GM23248 (cell line): ENCODE results near the gene GDE1. TPM values are rescaled to one million over a fixed set of nuclear protein-coding genes. Genes with fewer than 3 reads are reported as not detected.

ENCODE experiments used
- DNase-seq: peaks from one replicate; pipeline ENCODE4 v3.0.0-alpha.2; 2015
- H2AFZ ChIP-seq: fragments of 200-600 bp; sonication (generic); 2 replicates; pipeline ENCODE4 v1.6.1; 2016; ENCODE audit warnings: antibody characterized with exemption
- H3F3A ChIP-seq: fragments of 200-600 bp; sonication (generic); 2 replicates; pipeline ENCODE4 v1.6.1; 2016; ENCODE audit warnings: mild to moderate bottlenecking, antibody characterized with exemption, mixed run types; ENCODE audit not compliant: insufficient read depth
- H3K27ac ChIP-seq: fragments of 200-600 bp; sonication (generic); 2 replicates; pipeline ENCODE4 v1.5.1; 2016; ENCODE audit warnings: mild to moderate bottlenecking
- H3K27me3 ChIP-seq: fragments of 200-600 bp; sonication (generic); replicated peaks from 2 replicates; pipeline ENCODE4 v1.6.1; 2016; ENCODE audit warnings: mild to moderate bottlenecking; ENCODE audit not compliant: insufficient read depth
- H3K36me3 ChIP-seq: fragments of 200-600 bp; sonication (generic); 2 replicates; pipeline ENCODE4 v1.6.1; 2016; ENCODE audit warnings: low read depth, mild to moderate bottlenecking
- H3K4me1 ChIP-seq: fragments of 200-600 bp; sonication (generic); 2 replicates; pipeline ENCODE4 v1.6.1; 2016; ENCODE audit warnings: mild to moderate bottlenecking; ENCODE audit not compliant: insufficient read depth
- H3K4me2 ChIP-seq: fragments of 200-600 bp; sonication (generic); one replicate; pipeline ENCODE4 v1.6.1; 2016; ENCODE audit warnings: mild to moderate bottlenecking; ENCODE audit not compliant: unreplicated experiment
- H3K4me3 ChIP-seq: fragments of 200-600 bp; sonication (generic); 2 replicates; pipeline ENCODE4 v1.5.1; 2016; ENCODE audit warnings: mild to moderate bottlenecking
- H3K79me2 ChIP-seq: fragments of 200-600 bp; sonication (generic); 2 replicates; pipeline ENCODE4 v1.6.1; 2016; ENCODE audit warnings: mild to moderate bottlenecking; ENCODE audit not compliant: insufficient read depth
- H3K9ac ChIP-seq: fragments of 200-600 bp; sonication (generic); 2 replicates; pipeline ENCODE4 v1.6.1; 2016; ENCODE audit warnings: mild to moderate bottlenecking
- H3K9me2 ChIP-seq: fragments of 200-600 bp; sonication (generic); 2 replicates; pipeline ENCODE4 v1.6.1; 2016; ENCODE audit warnings: mixed run types, mild to moderate bottlenecking, moderate library complexity; ENCODE audit not compliant: insufficient read depth
- H3K9me3 ChIP-seq: fragments of 200-600 bp; sonication (generic); one replicate; pipeline ENCODE4 v1.6.1; 2017; ENCODE audit warnings: low read depth
- H4K20me1 ChIP-seq: fragments of 200-600 bp; sonication (generic); 2 replicates; pipeline ENCODE4 v1.6.0; 2016; ENCODE audit not compliant: insufficient read depth
- EZH2 ChIP-seq: fragments of 200-600 bp; sonication (generic); IDR thresholded peaks from 2 replicates; pipeline ENCODE4 v1.6.1; 2018; ENCODE audit warnings: antibody characterized with exemption, mild to moderate bottlenecking; ENCODE audit not compliant: insufficient read depth, poor library complexity, severe bottlenecking
- EZH2phosphoT487 ChIP-seq: fragments of 200-600 bp; sonication (generic); IDR thresholded peaks from 2 replicates; pipeline ENCODE4 v1.6.1; 2018; ENCODE audit warnings: antibody characterized with exemption, moderate library complexity, mild to moderate bottlenecking, low read depth; ENCODE audit not compliant: insufficient read depth
- WGBS, 2 experiments: methylation state at CpG; one replicate each; pipeline ENCODE4 v1.1.6; 2015 to 2017; ENCODE audit warnings: low lambda C conversion rate in 2 of 2, low coverage in 1 of 2; ENCODE audit errors: missing lambda C conversion rate in 2 of 2; 5-methylcytosine and 5-hydroxymethylcytosine counted together
- in situ Hi-C: fragments of 300-500 bp; cut with MboI; formaldehyde crosslinking; loops from 2 replicates; pipeline ENCODE4 v1.15.0; 2020
- polyA plus RNA-seq: library from polyadenylated mRNA; unstranded; fragments of >200 nt; fragmentation: Nextera tagmentation; extraction: Ambion mirVana; gene quantifications from 2 replicates; pipeline ENCODE4 v1.2.1, GENCODE V29; 2016
- total RNA-seq: library from RNA; depleted of rRNA; stranded (reverse); fragments of >200 nt; shearing (Covaris generic); gene quantifications from 2 replicates; pipeline ENCODE4 v1.2.3, GENCODE V29; 2014

GDE1 gene
- total and polyA plus RNA-seq, 2 experiments from 2014 or later = 55.1 to 85.0 TPM

- H3K9ac ChIP-seq = no peak overlapping the region
- H3K27ac ChIP-seq = no peak overlapping the region
- H3K79me2 ChIP-seq = no peaks in the 10 kb centered on the region
- H2AFZ ChIP-seq = no peak overlapping the region
- no peaks in the 10 kb centered on the region for H3K36me3 ChIP-seq
- no peak for DNase-seq
- no peaks in the 10 kb centered on the region for H3K4me1 ChIP-seq
- H3K4me3 ChIP-seq = no peak overlapping the region
- in situ Hi-C loops = no loop called here
- no peaks in the 10 kb centered on the region for H3K9me2 ChIP-seq
- WGBS, 2 experiments = 47 to 52% methylated on average over 3 of the region's 3 CpGs
- H3K9me3 ChIP-seq = no peaks in the 10 kb centered on the region
- H3K4me2 ChIP-seq = no peak overlapping the region
- H3K27me3 ChIP-seq = no peaks in the 10 kb centered on the region
- no peaks in the 10 kb centered on the region for H3F3A ChIP-seq
- TF ChIP-seq EZH2 = no peak
- TF ChIP-seq EZH2phosphoT487 = no peak
- no peaks in the 10 kb centered on the region for H4K20me1 ChIP-seq
These were observed 42.6 kb downstream of the GDE1 start for GRCh38 chr16:19479302-19479721.

GRCh38 chr16:19478505-19478904 lies 43.4 kb downstream of the GDE1 start:
- H3K27me3 ChIP-seq = no peaks in the 10 kb centered on the region
- no peaks in the 10 kb centered on the region for H3K9me3 ChIP-seq
- DNase-seq = no peak
- no peak overlapping the region for H2AFZ ChIP-seq
- no peaks in the 10 kb centered on the region for H3K36me3 ChIP-seq
- H3K9ac ChIP-seq = no peak overlapping the region
- no peaks in the 10 kb centered on the region for H3K9me2 ChIP-seq
- no peak overlapping the region for H3K4me3 ChIP-seq
- H3K79me2 ChIP-seq = no peaks in the 10 kb centered on the region
- WGBS, 2 experiments = 38 to 50% methylated on average over 1 of the region's 1 CpG
- H3K27ac ChIP-seq = no peak overlapping the region
- TF ChIP-seq EZH2 (no peak), EZH2phosphoT487 (no peak)
- no peaks in the 10 kb centered on the region for H4K20me1 ChIP-seq
- in situ Hi-C loops = no loop called here
- H3K4me2 ChIP-seq = no peak overlapping the region
- no peaks in the 10 kb centered on the region for H3F3A ChIP-seq
- no peaks in the 10 kb centered on the region for H3K4me1 ChIP-seq

- in situ Hi-C loops = no loop called here
- Histone ChIP-seq H3K4me3 (no peak overlapping the region), H3F3A (no peaks in the 10 kb centered on the region), H3K27me3 (no peaks in the 10 kb centered on the region), H3K36me3 (no peaks in the 10 kb centered on the region), H3K79me2 (no peaks in the 10 kb centered on the region), H2AFZ (no peak overlapping the region), H3K9me2 (no peaks in the 10 kb centered on the region), H3K9ac (no peak overlapping the region), H3K4me1 (no peaks in the 10 kb centered on the region), H3K9me3 (no peaks in the 10 kb centered on the region), H4K20me1 (no peaks in the 10 kb centered on the region), H3K27ac (no peak overlapping the region), H3K4me2 (no peak overlapping the region)
- no peak for DNase-seq
- no peak for TF ChIP-seq EZH2phosphoT487
- TF ChIP-seq EZH2 = no peak
- WGBS, 2 experiments = 44 to 45% methylated on average over 5 of the region's 5 CpGs
These were observed 47.3 kb downstream of the GDE1 start for GRCh38 chr16:19474617-19475016.

- H3K4me3 ChIP-seq = no peak overlapping the region
- H3K27me3 ChIP-seq = no peaks in the 10 kb centered on the region
- H2AFZ ChIP-seq = no peak overlapping the region
- no peaks in the 10 kb centered on the region for H3K4me1 ChIP-seq
- no peaks in the 10 kb centered on the region for H3K36me3 ChIP-seq
- in situ Hi-C loops = no loop called here
- H3K79me2 ChIP-seq = no peaks in the 10 kb centered on the region
- H4K20me1 ChIP-seq = no peaks in the 10 kb centered on the region
- H3K9me2 ChIP-seq = no peaks in the 10 kb centered on the region
- no peak overlapping the region for H3K27ac ChIP-seq
- H3K9ac ChIP-seq = no peak overlapping the region
- no peaks in the 10 kb centered on the region for H3K9me3 ChIP-seq
- no peaks in the 10 kb centered on the region for H3F3A ChIP-seq
- TF ChIP-seq EZH2phosphoT487 = no peak
- no peak for TF ChIP-seq EZH2
- no peak for DNase-seq
- 49 to 60% methylated on average over 6 of the region's 6 CpGs for WGBS, 2 experiments
- H3K4me2 ChIP-seq = no peak overlapping the region
These were observed 49.4 kb downstream of the GDE1 start for GRCh38 chr16:19472482-19472881.

- no peak overlapping the region for H3K4me2 ChIP-seq
- H3K79me2 ChIP-seq = no peaks in the 10 kb centered on the region
- in situ Hi-C loops = no loop called here
- H3K9me3 ChIP-seq = no peaks in the 10 kb centered on the region
- no peaks in the 10 kb centered on the region for H3K4me1 ChIP-seq
- TF ChIP-seq EZH2 (no peak), EZH2phosphoT487 (no peak)
- DNase-seq = no peak
- H3F3A ChIP-seq = no peaks in the 10 kb centered on the region
- no peak overlapping the region for H2AFZ ChIP-seq
- no peaks in the 10 kb centered on the region for H3K36me3 ChIP-seq
- no peak overlapping the region for H3K27ac ChIP-seq
- H3K4me3 ChIP-seq = no peak overlapping the region
- H3K9ac ChIP-seq = no peak overlapping the region
- no peaks in the 10 kb centered on the region for H4K20me1 ChIP-seq
- no peaks in the 10 kb centered on the region for H3K9me2 ChIP-seq
- 25 to 31% methylated on average over 3 of the region's 3 CpGs for WGBS, 2 experiments
- H3K27me3 ChIP-seq = no peaks in the 10 kb centered on the region
These were observed 53.6 kb downstream of the GDE1 start for GRCh38 chr16:19468300-19468699.
